Loucy (cell line): ENCODE data around the gene AFAP1L1.
A peak's percentile ranks its signal among the peaks of the same experiment; 100 is the strongest.

Experiments
- H2AFZ ChIP-seq: fragments of 200-600 bp; sonication (generic); 2 replicates; pipeline ENCODE4 v1.6.0; 2016; ENCODE audit warnings: antibody characterized with exemption, mild to moderate bottlenecking, low read length, moderate library complexity
- H3F3A ChIP-seq: fragments of 200-600 bp; 2 replicates; pipeline ENCODE4 v1.6.0; 2016; ENCODE audit warnings: antibody characterized with exemption, low read depth, mild to moderate bottlenecking
- H3K27me3 ChIP-seq: fragments of 200-600 bp; sonication (generic); 2 replicates; pipeline ENCODE4 v1.6.1; 2014; ENCODE audit warnings: low read length, mild to moderate bottlenecking; ENCODE audit not compliant: insufficient read depth, poor library complexity, severe bottlenecking
- H3K36me3 ChIP-seq: fragments of 200-600 bp; sonication (generic); 2 replicates; pipeline ENCODE4 v1.6.1; 2016; ENCODE audit warnings: low read length; ENCODE audit not compliant: insufficient read depth
- H3K4me1 ChIP-seq: fragments of 200-600 bp; sonication (generic); 2 replicates; pipeline ENCODE4 v1.5.1; 2014; ENCODE audit warnings: low read length, mild to moderate bottlenecking; ENCODE audit not compliant: insufficient read depth, poor library complexity, severe bottlenecking
- H3K4me2 ChIP-seq: fragments of 200-600 bp; sonication (generic); 2 replicates; pipeline ENCODE4 v1.6.0; 2014; ENCODE audit warnings: antibody characterized with exemption, low read length, low read depth, mild to moderate bottlenecking; ENCODE audit not compliant: poor library complexity, severe bottlenecking
- H3K4me3 ChIP-seq: fragments of 200-600 bp; sonication (generic); 2 replicates; pipeline ENCODE4 v1.5.1; 2014; ENCODE audit warnings: low read length, mild to moderate bottlenecking, mixed read lengths; ENCODE audit not compliant: poor library complexity, severe bottlenecking
- H3K79me2 ChIP-seq: fragments of 200-600 bp; sonication (generic); 2 replicates; pipeline ENCODE4 v1.6.1; 2014; ENCODE audit warnings: low read length; ENCODE audit not compliant: insufficient read depth
- H3K9ac ChIP-seq: fragments of 200-600 bp; sonication (generic); 2 replicates; pipeline ENCODE4 v1.6.0; 2014; ENCODE audit warnings: mild to moderate bottlenecking, low read depth, low read length, moderate library complexity; ENCODE audit not compliant: poor library complexity, severe bottlenecking
- H3K9me2 ChIP-seq: fragments of 200-600 bp; sonication (generic); replicated peaks from 2 replicates; pipeline ENCODE4 v1.6.1; 2016; ENCODE audit warnings: low read depth, low read length, mixed read lengths
- H3K9me3 ChIP-seq: fragments of 200-600 bp; sonication (generic); 2 replicates; pipeline ENCODE4 v1.6.1; 2014; ENCODE audit warnings: mild to moderate bottlenecking, antibody characterized with exemption, low read length, low read depth; ENCODE audit not compliant: insufficient read depth
- H4K20me1 ChIP-seq: fragments of 200-600 bp; sonication (generic); 2 replicates; pipeline ENCODE4 v1.6.0; 2014; ENCODE audit warnings: antibody characterized with exemption, low read length, mild to moderate bottlenecking; ENCODE audit not compliant: insufficient read depth, poor library complexity, severe bottlenecking
- EZH2phosphoT487 ChIP-seq: fragments of 200-600 bp; IDR thresholded peaks from 2 replicates; pipeline ENCODE4 v1.6.1; 2018; ENCODE audit warnings: antibody characterized with exemption, mild to moderate bottlenecking, moderate library complexity, borderline replicate concordance
- TF ChIP-seq, protein P1 (sequence below): fragments of 200-600 bp; sonication (generic); conservative IDR thresholded peaks from 2 replicates; pipeline ENCODE4 v1.5.1; 2014; ENCODE audit warnings: mild to moderate bottlenecking, antibody characterized with exemption, low read length

Gene AFAP1L1

DNA sequence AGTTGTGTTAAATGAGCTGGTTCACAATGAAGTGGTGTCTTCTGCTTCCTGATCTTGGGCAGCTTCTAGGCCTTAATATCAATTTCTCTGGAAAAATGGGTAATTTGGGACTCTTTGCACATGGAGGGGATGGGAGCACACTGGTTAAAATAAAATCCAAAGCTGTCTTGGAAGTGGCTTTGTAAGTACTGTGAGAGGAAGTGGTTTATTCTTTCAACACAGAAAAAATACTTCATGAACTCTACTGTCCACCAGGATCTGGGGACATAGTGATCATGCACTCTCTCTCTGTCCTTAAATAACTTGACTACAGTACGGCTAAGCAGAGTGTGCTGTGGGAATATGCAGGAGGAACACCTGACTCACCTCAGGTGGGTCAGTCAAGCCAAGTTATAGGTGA is 88.6 kb downstream of the AFAP1L1 start:
- Histone ChIP-seq H3K36me3 (no peaks in the 10 kb centered on the region), H3K79me2 (peaks cover 25% of the 10 kb centered on the region), H3K9me2 (no peaks in the 10 kb centered on the region), H3K27me3 (no peaks in the 10 kb centered on the region), H3K4me1 (peaks cover 30% of the 10 kb centered on the region), H3K9me3 (no peaks in the 10 kb centered on the region), H3F3A (no peaks in the 10 kb centered on the region), H2AFZ (no peak overlapping the region), H3K9ac (peak overlapping the region; percentile 89), H4K20me1 (no peaks in the 10 kb centered on the region), H3K4me3 (no peak overlapping the region), H3K4me2 (peak overlapping the region; percentile 89)
- TF ChIP-seq, protein P1, sequence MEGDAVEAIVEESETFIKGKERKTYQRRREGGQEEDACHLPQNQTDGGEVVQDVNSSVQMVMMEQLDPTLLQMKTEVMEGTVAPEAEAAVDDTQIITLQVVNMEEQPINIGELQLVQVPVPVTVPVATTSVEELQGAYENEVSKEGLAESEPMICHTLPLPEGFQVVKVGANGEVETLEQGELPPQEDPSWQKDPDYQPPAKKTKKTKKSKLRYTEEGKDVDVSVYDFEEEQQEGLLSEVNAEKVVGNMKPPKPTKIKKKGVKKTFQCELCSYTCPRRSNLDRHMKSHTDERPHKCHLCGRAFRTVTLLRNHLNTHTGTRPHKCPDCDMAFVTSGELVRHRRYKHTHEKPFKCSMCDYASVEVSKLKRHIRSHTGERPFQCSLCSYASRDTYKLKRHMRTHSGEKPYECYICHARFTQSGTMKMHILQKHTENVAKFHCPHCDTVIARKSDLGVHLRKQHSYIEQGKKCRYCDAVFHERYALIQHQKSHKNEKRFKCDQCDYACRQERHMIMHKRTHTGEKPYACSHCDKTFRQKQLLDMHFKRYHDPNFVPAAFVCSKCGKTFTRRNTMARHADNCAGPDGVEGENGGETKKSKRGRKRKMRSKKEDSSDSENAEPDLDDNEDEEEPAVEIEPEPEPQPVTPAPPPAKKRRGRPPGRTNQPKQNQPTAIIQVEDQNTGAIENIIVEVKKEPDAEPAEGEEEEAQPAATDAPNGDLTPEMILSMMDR: no peak
- no peak for TF ChIP-seq EZH2phosphoT487

DNA sequence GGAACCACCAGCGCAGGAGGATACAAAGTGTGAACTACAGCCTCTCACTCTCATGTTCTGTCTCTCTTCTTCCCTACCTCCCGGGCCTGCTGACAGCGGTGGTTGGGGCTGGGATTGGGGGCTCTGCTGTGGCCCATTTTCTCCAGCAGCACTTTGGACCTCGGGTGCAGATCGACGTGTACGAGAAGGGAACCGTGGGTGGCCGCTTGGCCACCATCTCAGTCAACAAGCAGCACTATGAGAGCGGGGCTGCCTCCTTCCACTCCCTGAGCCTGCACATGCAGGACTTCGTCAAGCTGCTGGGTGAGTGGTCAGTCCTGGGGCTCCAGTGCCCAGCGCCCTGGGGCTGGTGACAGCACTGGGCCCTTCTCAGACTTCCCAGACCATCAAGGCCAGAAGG is 90.9 kb downstream of the AFAP1L1 start:
- Histone ChIP-seq H3K36me3 (no peaks in the 10 kb centered on the region), H3K4me2 (no peak overlapping the region), H2AFZ (no peak overlapping the region), H3K4me1 (peaks cover 25% of the 10 kb centered on the region), H3F3A (no peaks in the 10 kb centered on the region), H3K4me3 (no peak overlapping the region), H3K9me2 (no peaks in the 10 kb centered on the region), H4K20me1 (no peaks in the 10 kb centered on the region), H3K79me2 (peaks cover 20% of the 10 kb centered on the region), H3K9ac (no peak overlapping the region), H3K9me3 (no peaks in the 10 kb centered on the region), H3K27me3 (no peaks in the 10 kb centered on the region)
- TF ChIP-seq, protein P1: no peak
- TF ChIP-seq EZH2phosphoT487: no peak

DNA sequence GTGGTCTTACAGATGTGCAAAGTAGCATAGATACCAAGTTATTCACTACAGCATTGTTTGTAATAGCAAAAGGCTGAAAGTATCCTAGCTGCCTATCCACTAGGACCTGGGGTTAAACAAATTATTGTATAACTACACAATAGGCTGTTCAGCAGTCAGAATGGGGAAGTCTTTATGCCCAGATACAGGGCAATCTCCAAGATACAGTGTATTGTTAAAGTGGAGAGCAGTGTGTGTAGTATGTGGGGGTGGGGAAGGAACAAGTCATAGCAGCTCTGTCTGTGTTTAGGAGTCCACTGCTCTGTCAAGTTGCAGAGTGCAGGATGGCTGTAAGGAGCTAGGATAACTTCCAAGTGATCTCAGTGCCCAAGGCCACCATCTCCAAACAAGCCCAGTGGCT is 91.7 kb downstream of the AFAP1L1 start:
- Histone ChIP-seq H3K4me3 (no peak overlapping the region), H3K36me3 (no peaks in the 10 kb centered on the region), H3F3A (no peaks in the 10 kb centered on the region), H3K4me1 (peaks cover 25% of the 10 kb centered on the region), H2AFZ (no peak overlapping the region), H3K4me2 (no peak overlapping the region), H3K27me3 (no peaks in the 10 kb centered on the region), H3K79me2 (peaks cover 16% of the 10 kb centered on the region), H3K9me2 (no peaks in the 10 kb centered on the region), H4K20me1 (no peaks in the 10 kb centered on the region), H3K9ac (no peak overlapping the region), H3K9me3 (no peaks in the 10 kb centered on the region)
- TF ChIP-seq, protein P1: no peak
- TF ChIP-seq EZH2phosphoT487: no peak
